Activated naive CD4-positive, alpha-beta T cell treated with anti-CD3 and anti-CD28 coated beads for 36 hours (primary cell): ENCODE data around the gene DNAI1. TPM values are rescaled to one million over a fixed set of nuclear protein-coding genes. Genes with fewer than 3 reads are reported as not detected.

Experiments
- CTCF ChIA-PET: fragments of 350-600 bp; sonication (Branson Sonifier 250); formaldehyde crosslinking; loops from one replicate; lab custom pipeline; 2021; ENCODE audit warnings: antibody characterized with exemption; lab: Charles Lee
- DNase-seq: peaks from one replicate; pipeline ENCODE4 v3.0.0-alpha.2; 2020
- H3K27ac Mint-ChIP-seq: one replicate; pipeline ENCODE4 v1.8.0; 2021; ENCODE audit warnings: mild to moderate bottlenecking, mixed read lengths
- H3K27me3 Mint-ChIP-seq: one replicate; pipeline ENCODE4 v1.8.0; 2021; ENCODE audit warnings: low read depth, mixed read lengths
- H3K36me3 Mint-ChIP-seq: one replicate; pipeline ENCODE4 v1.8.0; 2021; ENCODE audit warnings: low read depth, mixed read lengths
- H3K4me1 Mint-ChIP-seq: one replicate; pipeline ENCODE4 v1.8.0; 2021; ENCODE audit warnings: low read depth, mixed read lengths
- H3K4me3 Mint-ChIP-seq: one replicate; pipeline ENCODE4 v1.8.0; 2021; ENCODE audit warnings: mild to moderate bottlenecking, moderate library complexity, mixed read lengths
- H3K9me3 Mint-ChIP-seq: one replicate; pipeline ENCODE4 v1.8.0; 2021; ENCODE audit warnings: mixed read lengths
- intact Hi-C: fragments of 100-400 bp; cut with micrococcal nuclease; formaldehyde crosslinking; loops from one replicate; pipeline ENCODE4 v1.15.1; 2023
- total RNA-seq, 2 experiments: library from RNA; stranded (reverse); gene quantifications; one replicate each; pipeline ENCODE4 v1.2.3, GENCODE V29; 2021

Gene DNAI1
- total RNA-seq, 2 experiments from 2014 or later, result 0.26 TPM; not detected in 1

- Mint-ChIP-seq H3K36me3 (no peaks in the 10 kb centered on the region), H3K9me3 (no peaks in the 10 kb centered on the region), H3K4me3 (no peak overlapping the region), H3K27me3 (no peaks in the 10 kb centered on the region), H3K4me1 (no peaks in the 10 kb centered on the region), H3K27ac (no peak overlapping the region)
- no peak for DNase-seq
- CTCF ChIA-PET, result no interaction called here
- intact Hi-C loops, result no loop called here
These were observed 58.6 kb downstream of the DNAI1 start for GRCh38 chr9:34517185-34517584.

GRCh38 chr9:34518110-34518616 lies 59.6 kb downstream of the DNAI1 start:
- CTCF ChIA-PET, result no interaction called here
- Mint-ChIP-seq H3K36me3 (no peaks in the 10 kb centered on the region), H3K9me3 (no peaks in the 10 kb centered on the region), H3K27ac (no peak overlapping the region), H3K4me1 (peaks cover 3% of the 10 kb centered on the region), H3K4me3 (no peak overlapping the region), H3K27me3 (peaks cover 4% of the 10 kb centered on the region)
- intact Hi-C loops, result no loop called here
- no peak for DNase-seq

- no peak overlapping the region for H3K4me3 Mint-ChIP-seq
- H3K4me1 Mint-ChIP-seq, result peaks cover 4% of the 10 kb centered on the region
- H3K27me3 Mint-ChIP-seq, result peaks cover 4% of the 10 kb centered on the region
- CTCF ChIA-PET, result interaction anchor here (0.7 to 1.8 kb wide), 3 partner anchors 18 to 139 kb away, joined by 3 to 5 read pairs (median 3); no protein-coding TSS in a partner anchor
- no peak for DNase-seq
- no peaks in the 10 kb centered on the region for H3K36me3 Mint-ChIP-seq
- H3K9me3 Mint-ChIP-seq, result no peaks in the 10 kb centered on the region
- intact Hi-C loops, result no loop called here
- H3K27ac Mint-ChIP-seq, result no peak overlapping the region
These were observed 60.3 kb downstream of the DNAI1 start for GRCh38 chr9:34518896-34519295.

GRCh38 chr9:34519321-34520020 lies 60.9 kb downstream of the DNAI1 start:
- no peak for DNase-seq
- no peaks in the 10 kb centered on the region for H3K36me3 Mint-ChIP-seq
- intact Hi-C loops, result loop anchor here (5.0 kb wide), 1 partner anchor 183 kb away; no protein-coding TSS in a partner anchor
- H3K27me3 Mint-ChIP-seq, result peaks cover 4% of the 10 kb centered on the region
- H3K4me3 Mint-ChIP-seq, result no peak overlapping the region
- H3K9me3 Mint-ChIP-seq, result no peaks in the 10 kb centered on the region
- H3K4me1 Mint-ChIP-seq, result peaks cover 10% of the 10 kb centered on the region
- CTCF ChIA-PET, result interaction anchor here (0.5 to 1.8 kb wide), 5 partner anchors 19 to 334 kb away, joined by 3 to 5 read pairs (median 4); no protein-coding TSS in a partner anchor
- no peak overlapping the region for H3K27ac Mint-ChIP-seq

- CTCF ChIA-PET, result interaction anchor here (0.5 to 1.8 kb wide), 4 partner anchors 71 to 335 kb away, joined by 3 to 5 read pairs (median 4); no protein-coding TSS in a partner anchor
- H3K36me3 Mint-ChIP-seq, result no peaks in the 10 kb centered on the region
- DNase-seq, result no peak
- no peak overlapping the region for H3K27ac Mint-ChIP-seq
- H3K4me3 Mint-ChIP-seq, result no peak overlapping the region
- intact Hi-C loops, result loop anchor here (5.0 kb wide), 1 partner anchor 182 kb away; no protein-coding TSS in a partner anchor
- H3K9me3 Mint-ChIP-seq, result no peaks in the 10 kb centered on the region
- H3K27me3 Mint-ChIP-seq, result peaks cover 6% of the 10 kb centered on the region
- peaks cover 16% of the 10 kb centered on the region for H3K4me1 Mint-ChIP-seq
These were observed 61.5 kb downstream of the DNAI1 start for GRCh38 chr9:34520096-34520495.

GRCh38 chr9:34520505-34521385 lies 62.1 kb downstream of the DNAI1 start:
- CTCF ChIA-PET, result interaction anchor here (0.7 to 1.8 kb wide), 4 partner anchors 9 to 141 kb away, joined by 3 to 5 read pairs (median 4); no protein-coding TSS in a partner anchor
- Mint-ChIP-seq H3K36me3 (no peaks in the 10 kb centered on the region), H3K4me1 (peaks cover 22% of the 10 kb centered on the region), H3K9me3 (no peaks in the 10 kb centered on the region), H3K27ac (no peak overlapping the region), H3K27me3 (peaks cover 8% of the 10 kb centered on the region), H3K4me3 (no peak overlapping the region)
- no peak for DNase-seq
- intact Hi-C loops, result loop anchor here (5.0 kb wide), 1 partner anchor 182 kb away; no protein-coding TSS in a partner anchor

- Mint-ChIP-seq H3K4me1 (peaks cover 22% of the 10 kb centered on the region), H3K4me3 (no peak overlapping the region), H3K36me3 (no peaks in the 10 kb centered on the region), H3K27ac (no peak overlapping the region), H3K9me3 (no peaks in the 10 kb centered on the region), H3K27me3 (peaks cover 11% of the 10 kb centered on the region)
- no peak for DNase-seq
- intact Hi-C loops, result loop anchor here (2.0 to 5.0 kb wide), 2 partner anchors 21 to 181 kb away; no protein-coding TSS in a partner anchor
- CTCF ChIA-PET, result interaction anchor here (0.7 to 0.9 kb wide), 3 partner anchors 9 to 142 kb away, joined by 3 to 4 read pairs (median 3); no protein-coding TSS in a partner anchor
These were observed 62.9 kb downstream of the DNAI1 start for GRCh38 chr9:34521406-34522045.

- Mint-ChIP-seq H3K4me3 (peak overlapping the region; percentile 57), H3K27me3 (peaks cover 11% of the 10 kb centered on the region), H3K36me3 (no peaks in the 10 kb centered on the region), H3K27ac (no peak overlapping the region), H3K4me1 (peaks cover 22% of the 10 kb centered on the region), H3K9me3 (no peaks in the 10 kb centered on the region)
- intact Hi-C loops, result loop anchor here (2.0 to 5.0 kb wide), 2 partner anchors 21 to 180 kb away; no protein-coding TSS in a partner anchor
- DNase-seq, result no peak
- CTCF ChIA-PET, result interaction anchor here (0.5 to 0.9 kb wide), 4 partner anchors 14 to 143 kb away, joined by 3 to 5 read pairs (median 3); no protein-coding TSS in a partner anchor
These were observed 63.7 kb downstream of the DNAI1 start for GRCh38 chr9:34522091-34522887.

- Mint-ChIP-seq H3K27me3 (peaks cover 11% of the 10 kb centered on the region), H3K4me3 (peak within 1 kb of the TSS; percentile 57), H3K9me3 (no peaks in the 10 kb centered on the region), H3K36me3 (no peaks in the 10 kb centered on the region), H3K27ac (no peak within 1 kb of the TSS), H3K4me1 (peaks cover 22% of the 10 kb centered on the region)
- DNase-seq, result peak; percentile 88
- CTCF ChIA-PET, result interaction anchor here (0.6 to 0.9 kb wide), 4 partner anchors 13 to 466 kb away, joined by 3 to 5 read pairs (median 4); partner anchors contain the start of gene DNAJB5
- intact Hi-C loops, result loop anchor here (1.0 to 5.0 kb wide), 4 partner anchors 22 to 194 kb away; partner anchors contain the start of genes DNAI1, FAM219A, KIF24 and NUDT2
These were observed 64.6 kb downstream of the DNAI1 start, which contains the start of gene ENHO for GRCh38 chr9:34522971-34523797. Gene ENHO, minus strand, starts transcription at chr9:34522990. Its CDS starts 1,295 bp downstream, at chr9:34521695.

GRCh38 chr9:34524349-34524748 lies 65.7 kb downstream of the DNAI1 start:
- Mint-ChIP-seq H3K27ac (no peak overlapping the region), H3K27me3 (peaks cover 14% of the 10 kb centered on the region), H3K36me3 (no peaks in the 10 kb centered on the region), H3K4me3 (no peak overlapping the region), H3K9me3 (no peaks in the 10 kb centered on the region), H3K4me1 (peaks cover 22% of the 10 kb centered on the region)
- no peak for DNase-seq
- intact Hi-C loops, result loop anchor here (2.0 to 5.0 kb wide), 3 partner anchors 22 to 178 kb away; no protein-coding TSS in a partner anchor
- CTCF ChIA-PET, result interaction anchor here (0.5 to 1.3 kb wide), 5 partner anchors 23 to 1420 kb away, joined by 3 to 5 read pairs (median 4); partner anchors contain the start of gene DNAJB5
